GM12872 (cell line): Measurements from ENCODE around the gene GSK3B.

Experiments used
- TF ChIP-seq, protein P1 (sequence below): IDR thresholded peaks from 3 replicates; pipeline ENCODE4 v1.5.1; 2011; ENCODE audit warnings: low read depth, mild to moderate bottlenecking, low read length, moderate library complexity; ENCODE audit not compliant: insufficient read depth

GSK3B gene

DNA sequence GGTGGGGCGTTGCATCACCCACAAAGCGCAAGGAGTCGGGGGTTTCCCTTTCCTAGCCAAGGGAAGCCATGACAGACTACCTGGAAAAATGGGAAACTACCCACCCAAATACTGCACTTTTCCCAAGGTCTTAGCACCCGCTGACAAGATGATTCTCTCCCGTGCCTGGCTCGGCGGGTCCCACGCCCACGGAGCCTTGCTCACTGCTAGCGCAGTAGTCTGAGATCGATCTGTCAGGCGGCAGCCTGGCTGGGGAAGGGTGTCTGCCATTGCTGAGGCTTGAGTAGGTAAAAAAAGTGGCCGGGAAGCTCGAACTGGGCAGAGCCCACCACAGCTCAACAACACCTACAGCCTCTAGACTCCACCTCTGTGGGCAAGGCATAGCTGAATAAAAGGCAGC is 112.9 kb downstream of the GSK3B start:
- TF ChIP-seq, protein P1, sequence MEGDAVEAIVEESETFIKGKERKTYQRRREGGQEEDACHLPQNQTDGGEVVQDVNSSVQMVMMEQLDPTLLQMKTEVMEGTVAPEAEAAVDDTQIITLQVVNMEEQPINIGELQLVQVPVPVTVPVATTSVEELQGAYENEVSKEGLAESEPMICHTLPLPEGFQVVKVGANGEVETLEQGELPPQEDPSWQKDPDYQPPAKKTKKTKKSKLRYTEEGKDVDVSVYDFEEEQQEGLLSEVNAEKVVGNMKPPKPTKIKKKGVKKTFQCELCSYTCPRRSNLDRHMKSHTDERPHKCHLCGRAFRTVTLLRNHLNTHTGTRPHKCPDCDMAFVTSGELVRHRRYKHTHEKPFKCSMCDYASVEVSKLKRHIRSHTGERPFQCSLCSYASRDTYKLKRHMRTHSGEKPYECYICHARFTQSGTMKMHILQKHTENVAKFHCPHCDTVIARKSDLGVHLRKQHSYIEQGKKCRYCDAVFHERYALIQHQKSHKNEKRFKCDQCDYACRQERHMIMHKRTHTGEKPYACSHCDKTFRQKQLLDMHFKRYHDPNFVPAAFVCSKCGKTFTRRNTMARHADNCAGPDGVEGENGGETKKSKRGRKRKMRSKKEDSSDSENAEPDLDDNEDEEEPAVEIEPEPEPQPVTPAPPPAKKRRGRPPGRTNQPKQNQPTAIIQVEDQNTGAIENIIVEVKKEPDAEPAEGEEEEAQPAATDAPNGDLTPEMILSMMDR, result no peak

DNA sequence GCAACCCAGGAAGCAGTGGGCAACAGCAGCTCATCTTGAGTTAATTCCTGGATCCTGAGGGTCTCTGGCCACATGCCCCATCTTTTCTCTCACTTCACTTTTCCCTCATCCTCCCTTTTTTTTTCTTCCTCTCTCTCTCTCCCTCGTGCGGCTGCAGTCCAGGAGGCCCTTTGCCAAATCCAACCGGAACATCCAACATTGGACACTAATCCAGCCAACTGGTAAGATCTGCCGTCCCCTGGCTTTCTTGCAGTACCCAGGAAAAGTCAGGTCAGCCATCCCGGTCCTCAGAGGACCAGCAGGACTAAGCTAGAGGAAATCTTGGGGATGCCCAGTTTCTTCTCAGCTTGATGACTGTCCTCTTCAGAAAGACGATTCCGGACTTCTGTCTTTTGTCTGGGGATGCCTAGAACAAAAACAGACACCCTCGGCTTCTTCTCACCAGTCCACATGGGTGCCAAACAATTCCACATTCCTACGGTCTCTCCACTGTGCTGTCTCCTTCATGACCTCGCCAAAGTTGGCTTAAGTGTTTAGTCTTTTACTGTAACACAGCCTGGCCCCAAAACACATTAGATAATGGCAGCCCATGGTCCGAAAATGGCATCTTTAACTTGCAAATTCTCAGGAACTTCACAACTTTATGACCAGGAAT is 115.6 kb downstream of the GSK3B start:
- TF ChIP-seq, protein P1, result no peak

DNA sequence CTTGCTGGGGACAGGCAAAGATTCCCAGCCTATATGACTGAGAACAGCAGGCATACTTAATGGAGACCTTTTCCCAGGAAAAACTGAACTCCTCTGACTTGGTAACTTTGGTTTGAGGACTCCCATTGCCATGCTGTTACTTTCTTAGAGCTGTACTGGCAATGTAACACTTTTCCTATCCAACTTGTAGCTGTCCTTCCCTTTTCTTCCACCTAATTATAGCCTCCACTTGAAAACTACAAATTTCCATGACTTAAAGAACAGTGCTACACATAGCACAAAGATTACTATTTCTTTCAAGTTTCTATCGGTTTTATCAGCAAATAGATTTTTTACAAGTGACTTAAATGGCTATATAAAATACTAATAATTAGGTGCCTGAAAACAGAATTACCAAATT is 116.9 kb downstream of the GSK3B start:
- TF ChIP-seq, protein P1, result no peak

DNA sequence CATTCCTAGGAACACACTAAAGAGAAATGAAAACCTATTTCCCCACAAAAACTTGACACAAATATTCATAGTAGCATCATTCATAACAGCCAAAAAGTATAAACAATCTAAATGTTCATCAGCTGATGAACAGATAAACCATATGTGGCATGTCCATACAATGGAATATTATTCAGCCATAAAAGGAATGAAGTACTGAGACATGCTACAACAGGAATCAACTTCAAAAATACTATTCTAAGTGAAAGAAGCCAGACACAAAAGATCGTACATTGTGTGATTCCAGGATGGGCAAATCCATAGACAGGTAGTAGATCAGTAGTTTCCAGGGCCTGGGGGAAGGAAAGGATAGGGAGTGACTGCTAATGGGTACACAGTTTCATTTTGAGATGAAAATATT is 118.0 kb downstream of the GSK3B start:
- TF ChIP-seq, protein P1, result no peak

DNA sequence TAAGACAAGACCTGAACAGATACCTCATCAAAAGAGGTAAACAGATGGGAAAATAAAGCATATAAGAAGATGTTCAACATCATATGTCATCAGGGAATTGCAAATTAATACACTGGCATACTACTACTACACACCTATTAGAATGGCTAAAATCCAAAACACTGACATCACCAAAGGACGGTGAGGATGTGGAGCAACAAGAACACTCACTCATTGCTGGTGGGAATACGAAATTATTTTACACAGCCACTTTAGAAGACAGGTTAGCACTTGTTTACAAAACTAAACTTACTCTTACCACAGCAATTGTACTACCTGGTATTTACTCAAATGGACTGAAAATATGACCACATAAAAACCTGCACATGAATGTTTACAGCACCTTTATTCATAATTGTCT is 119.6 kb downstream of the GSK3B start:
- TF ChIP-seq, protein P1, result no peak

DNA sequence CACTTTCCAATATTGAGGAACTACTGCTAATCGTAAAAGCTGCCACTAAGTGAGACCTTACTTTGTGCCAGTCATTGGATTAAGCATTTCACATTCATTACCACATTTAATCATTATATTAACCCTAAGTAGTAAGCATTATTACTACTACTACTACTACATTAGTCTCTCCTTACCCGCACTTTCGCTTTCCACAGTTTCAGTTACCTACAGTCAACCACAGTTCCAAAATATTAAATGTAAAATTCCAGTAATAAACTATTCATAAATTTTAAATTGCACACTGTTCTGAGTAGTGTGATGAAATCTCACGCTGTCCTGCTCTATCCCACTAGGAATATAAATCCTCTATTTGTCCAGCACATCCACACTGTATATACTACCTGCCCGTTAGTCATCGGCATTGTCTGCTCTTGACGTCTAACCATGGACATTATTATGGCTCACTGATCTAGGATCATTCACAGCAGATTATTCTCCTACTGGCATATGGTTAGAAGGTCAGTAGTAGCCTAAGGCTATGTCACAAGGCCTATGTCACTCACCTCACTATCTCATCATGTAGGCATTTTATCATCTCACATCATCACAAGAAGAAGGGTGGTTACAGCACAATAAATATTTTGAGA is 121.1 kb downstream of the GSK3B start:
- TF ChIP-seq, protein P1, result no peak

DNA sequence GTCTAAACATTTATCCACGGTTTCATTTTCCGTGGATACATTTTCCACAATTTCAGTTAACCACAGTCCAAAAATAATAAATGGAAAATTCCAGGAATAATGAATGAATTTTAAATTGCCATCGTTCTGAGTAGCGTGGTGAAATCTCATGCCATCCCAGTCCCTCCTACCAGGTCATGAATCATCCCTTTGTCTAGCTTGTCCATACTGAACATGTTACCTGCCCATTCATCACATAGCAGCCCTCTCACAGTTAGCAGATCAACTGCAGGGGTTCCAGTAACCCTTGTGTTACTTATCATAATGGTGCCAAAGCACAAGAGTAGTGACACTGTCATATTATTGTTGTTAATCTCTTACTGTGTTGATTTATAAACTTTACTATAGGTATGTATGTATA is 124.5 kb downstream of the GSK3B start:
- TF ChIP-seq, protein P1, result no peak
